ENCODE results near the gene OR13C2. TPM values are rescaled to one million over a fixed set of nuclear protein-coding genes. Genes with fewer than 3 reads are reported as not detected.

The OR13C2 gene
- polyA plus RNA-seq, 1 donor: not detected

GRCh38 chr9:104555521-104555920, 49.9 kb downstream of the OR13C2 start:
- Histone ChIP-seq H3K4me1 (ENCODE audit: control insufficient read depth, insufficient read depth, low read length) (no peaks in the 10 kb centered on the region), H3K36me3 (ENCODE audit: control insufficient read depth, insufficient read depth, low read length) (no peaks in the 10 kb centered on the region), H3K27me3 (ENCODE audit: control insufficient read depth, insufficient read depth, low read length) (no peaks in the 10 kb centered on the region), H3K27ac (ENCODE audit: low read length) (no peak overlapping the region), H3K4me3 (ENCODE audit: low read length) (no peak overlapping the region), H3K9me3 (ENCODE audit: control insufficient read depth, low read depth, low read length) (no peaks in the 10 kb centered on the region)
- no CpG with 5 or more reads among the region's 1 CpG for WGBS (ENCODE audit: insufficient coverage, low lambda C conversion rate)
- no peak for DNase-seq

Other genes with a start within 250 kb of the OR13C2 start
- not detected for gene OR13F1, start 101.4 kb downstream of the OR13C2 start, polyA plus RNA-seq
- gene OR13C4, start 78.4 kb downstream of the OR13C2 start, polyA plus RNA-seq: not detected
- gene OR13C3, start 68.8 kb downstream of the OR13C2 start, polyA plus RNA-seq: 0.04 TPM
- gene OR13C8, start 36.5 kb downstream of the OR13C2 start, polyA plus RNA-seq: not detected
- gene OR13C5, start 6.2 kb downstream of the OR13C2 start, polyA plus RNA-seq: not detected
- not detected for gene OR13C9, start 12.6 kb upstream of the OR13C2 start, polyA plus RNA-seq
- not detected for gene OR13D1, start 88.9 kb upstream of the OR13C2 start, polyA plus RNA-seq
- gene NIPSNAP3A, start 142.1 kb upstream of the OR13C2 start, polyA plus RNA-seq: 48.8 TPM
- 4.6 TPM for gene NIPSNAP3B, start 158.5 kb upstream of the OR13C2 start, polyA plus RNA-seq

Measured in large intestine (tissue), 3 donors.